Embryonic facial prominence (tissue), 1 donor: ENCODE results near the gene HELZ.

Source experiments
- DNase-seq: peaks from one replicate; pipeline ENCODE4 v3.0.0-alpha.2; 2016; ENCODE audit errors: extremely low spot score

The HELZ gene

DNA sequence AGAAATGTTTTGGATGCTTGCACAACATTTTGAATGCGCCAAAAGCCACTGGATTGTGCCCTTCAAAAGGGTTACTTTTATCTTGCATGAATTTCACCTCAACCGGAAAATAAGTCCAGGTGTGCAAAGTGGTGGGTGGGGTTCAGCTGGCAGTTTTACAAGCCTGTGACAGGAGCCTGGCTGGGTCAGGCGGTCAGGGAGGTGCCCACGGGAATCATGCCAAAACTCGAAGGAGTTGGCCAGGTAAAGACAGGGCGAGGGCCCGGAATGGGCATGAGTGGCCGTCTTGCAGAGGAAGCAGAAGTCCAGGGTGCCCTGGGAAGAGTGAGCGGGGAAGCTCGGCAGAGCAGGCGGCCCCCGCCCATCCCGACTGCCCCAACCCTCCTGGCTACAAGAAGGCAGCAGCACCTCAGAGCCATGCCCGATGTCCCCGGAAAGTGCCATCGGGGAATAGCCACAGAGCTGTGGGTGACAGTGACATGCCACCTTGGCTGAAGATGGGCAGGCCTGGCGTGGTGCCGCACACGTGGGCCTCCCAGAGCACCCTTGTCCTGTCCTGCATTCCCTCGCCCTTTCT is 219.7 kb downstream of the HELZ start:
- no peak for DNase-seq

DNA sequence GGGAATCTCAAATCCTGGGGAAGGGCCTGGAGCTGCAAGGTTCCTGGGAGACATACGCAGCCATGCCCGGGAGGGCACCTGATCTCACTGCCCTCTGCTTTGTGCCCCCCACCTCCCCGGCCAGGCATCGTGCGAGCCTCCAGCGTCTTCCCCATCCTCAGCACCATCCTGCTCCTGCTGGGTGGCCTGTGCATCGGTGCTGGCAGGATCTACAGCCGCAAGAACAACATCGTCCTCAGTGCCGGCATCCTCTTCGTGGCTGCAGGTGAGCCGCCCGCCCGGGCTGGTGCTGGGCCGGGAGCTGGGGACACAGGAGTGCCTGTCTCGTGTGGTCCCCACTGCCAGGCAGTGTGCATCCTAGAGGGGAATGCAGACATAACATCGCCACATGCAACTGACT is 220.3 kb downstream of the HELZ start:
- no peak for DNase-seq

DNA sequence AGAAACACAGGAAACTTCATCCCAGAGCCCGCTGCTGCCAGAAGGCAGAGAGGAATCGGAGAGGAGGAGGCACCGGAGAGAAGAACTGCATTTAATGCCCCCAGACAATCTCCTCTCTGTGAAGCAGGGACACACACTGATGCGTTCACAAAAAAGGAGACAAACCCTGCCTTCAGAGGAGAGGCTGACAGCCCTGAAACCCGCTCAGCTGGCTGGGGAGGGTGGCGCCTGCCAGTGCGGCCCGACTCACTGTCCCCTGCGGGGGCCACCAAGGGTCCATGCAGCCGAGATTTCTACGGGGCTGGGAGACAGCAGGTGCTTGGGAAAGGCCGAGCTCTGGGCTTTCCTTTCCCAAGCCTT is 222.6 kb downstream of the HELZ start:
- DNase-seq, result no peak

DNA sequence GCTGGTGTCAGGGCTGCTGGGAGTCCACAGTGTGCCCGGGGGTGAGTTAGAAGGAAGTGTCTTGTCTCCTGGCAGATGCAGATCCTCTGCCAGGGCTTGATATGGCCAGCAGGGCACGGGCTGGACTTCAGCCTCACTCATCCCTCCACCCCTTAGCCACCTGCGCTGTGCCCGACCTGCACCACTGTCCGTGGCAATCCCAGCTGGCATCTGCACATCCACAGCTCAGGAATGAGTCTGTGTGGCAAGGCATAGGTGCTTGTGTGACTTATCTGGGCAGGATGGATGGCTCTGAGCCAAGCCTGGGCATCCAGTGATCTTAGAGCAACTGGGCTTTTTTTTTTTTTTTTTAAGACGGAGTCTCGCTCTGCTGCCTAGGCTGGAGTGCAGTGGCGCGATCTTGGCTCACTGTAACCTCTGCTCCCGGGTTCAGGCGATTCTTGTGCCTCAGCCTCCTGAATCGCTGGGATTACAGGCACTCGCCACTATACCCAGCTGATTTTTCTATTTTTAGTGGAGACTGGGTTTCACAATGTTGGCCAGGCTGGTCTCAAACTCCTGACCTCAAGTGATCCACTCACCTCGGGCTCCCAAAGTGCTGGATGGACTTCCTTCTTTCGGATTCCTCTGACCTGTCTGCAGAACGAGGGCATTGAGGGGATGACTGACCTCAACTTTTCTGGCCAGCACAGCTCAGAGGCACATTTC is 223.1 kb downstream of the HELZ start:
- DNase-seq, result no peak

DNA sequence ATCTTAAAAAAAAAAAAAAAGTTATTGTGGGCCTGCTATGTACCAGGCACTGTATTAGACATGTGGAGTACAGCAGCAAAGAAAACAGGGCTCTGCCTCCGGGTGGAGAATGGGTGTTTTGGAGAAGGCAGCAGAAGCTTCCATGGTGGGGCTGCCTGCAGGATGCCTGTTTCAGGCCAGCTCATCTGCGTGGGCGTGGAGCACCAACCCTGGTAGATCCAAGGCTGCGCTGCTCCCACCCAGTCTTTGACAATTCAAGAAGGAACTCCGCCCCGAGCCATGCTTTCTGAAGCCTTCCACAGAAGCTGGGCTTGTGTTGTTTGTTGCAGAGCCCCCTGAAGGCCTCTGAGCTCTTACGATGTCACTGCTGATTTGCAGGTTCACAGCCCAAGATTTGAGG is 223.8 kb downstream of the HELZ start:
- DNase-seq, result no peak
